Stimulated activated memory B cell treated with anti-CD40 and anti-IgM and Interleukin-4, amounts not matched to agents 10 μg/mL and 1 μg/mL and 100 μg/mL, for 72 hours (primary cell): ENCODE results near the gene UGT1A10.

ENCODE experiments used
- ATAC-seq: fragments of 150-1000 bp; cut with Tn5 transposase; 2 replicates; pipeline ENCODE4 v1.10.0; 2021
- H3K27ac Mint-ChIP-seq: one replicate; pipeline ENCODE4 v1.8.0; 2022; ENCODE audit warnings: mild to moderate bottlenecking, mixed read lengths
- H3K27me3 Mint-ChIP-seq: one replicate; pipeline ENCODE4 v1.8.0; 2022; ENCODE audit warnings: mixed read lengths
- H3K36me3 Mint-ChIP-seq: one replicate; pipeline ENCODE4 v1.8.0; 2022; ENCODE audit warnings: mixed read lengths
- H3K4me1 Mint-ChIP-seq: one replicate; pipeline ENCODE4 v1.8.0; 2022; ENCODE audit warnings: mixed read lengths
- H3K4me3 Mint-ChIP-seq: one replicate; pipeline ENCODE4 v1.8.0; 2022; ENCODE audit warnings: mild to moderate bottlenecking, moderate library complexity, mixed read lengths
- H3K9me3 Mint-ChIP-seq: one replicate; pipeline ENCODE4 v1.8.0; 2022; ENCODE audit warnings: mixed read lengths

UGT1A10 gene

DNA sequence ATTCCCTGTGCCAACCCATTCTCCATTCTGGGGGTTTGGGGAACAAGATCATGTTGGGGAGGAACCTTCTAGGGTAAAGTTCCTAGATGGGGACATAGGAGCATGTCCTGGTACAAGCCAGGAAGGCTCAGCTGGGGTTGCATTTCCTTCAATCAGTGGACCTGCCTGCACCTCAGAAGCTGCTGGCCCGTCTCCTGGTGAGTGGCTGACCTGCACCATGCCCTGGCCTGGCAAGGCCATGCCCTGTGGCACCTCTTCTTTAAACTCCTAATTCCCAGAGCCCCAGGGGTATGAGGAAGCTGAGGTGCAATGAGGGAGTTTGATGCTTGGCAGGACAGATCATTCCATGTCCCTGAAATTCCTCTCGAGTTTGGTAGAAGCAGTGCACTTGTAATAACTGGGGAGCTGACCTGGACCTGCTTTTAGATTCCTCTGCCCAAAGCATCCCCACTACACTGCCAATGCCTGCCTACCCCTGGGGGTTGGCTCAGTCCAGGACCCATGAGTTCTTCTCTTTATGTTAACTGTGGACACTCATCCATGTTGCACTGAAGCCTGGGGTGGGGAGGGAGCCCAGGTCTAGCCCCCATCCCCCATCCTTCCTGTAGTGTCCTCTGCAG lies 167.2 kb downstream of the UGT1A10 start:
- peaks cover 33% of the 10 kb centered on the region for H3K27me3 Mint-ChIP-seq
- peaks cover 6% of the 10 kb centered on the region for H3K4me1 Mint-ChIP-seq
- H3K36me3 Mint-ChIP-seq: no peaks in the 10 kb centered on the region
- H3K9me3 Mint-ChIP-seq: peaks cover 4% of the 10 kb centered on the region
- ATAC-seq: no peak
- no peak overlapping the region for H3K4me3 Mint-ChIP-seq
- H3K27ac Mint-ChIP-seq: no peak overlapping the region

DNA sequence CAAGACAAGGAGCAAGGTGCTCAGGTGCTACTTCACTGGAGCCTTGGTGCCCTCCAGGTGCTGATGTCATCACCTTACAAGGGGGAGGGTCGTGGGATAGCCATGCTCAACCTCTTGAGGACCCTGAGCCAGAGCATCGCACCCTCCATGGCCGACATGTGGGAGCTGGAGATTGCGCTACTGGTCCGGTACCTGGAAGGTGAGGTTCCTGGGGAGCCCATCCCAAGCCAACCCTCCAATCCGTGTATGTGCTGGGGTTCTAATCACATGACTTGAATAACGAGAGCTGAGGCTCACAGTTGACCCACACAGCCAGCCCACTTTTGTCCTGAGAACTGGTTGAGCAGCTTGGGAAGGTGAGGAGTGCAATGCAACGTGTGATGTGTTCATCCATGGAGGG lies 167.7 kb downstream of the UGT1A10 start:
- Mint-ChIP-seq H3K9me3 (peaks cover 4% of the 10 kb centered on the region), H3K4me1 (peaks cover 6% of the 10 kb centered on the region), H3K27me3 (peaks cover 34% of the 10 kb centered on the region), H3K4me3 (no peak overlapping the region), H3K27ac (no peak overlapping the region), H3K36me3 (no peaks in the 10 kb centered on the region)
- no peak for ATAC-seq

DNA sequence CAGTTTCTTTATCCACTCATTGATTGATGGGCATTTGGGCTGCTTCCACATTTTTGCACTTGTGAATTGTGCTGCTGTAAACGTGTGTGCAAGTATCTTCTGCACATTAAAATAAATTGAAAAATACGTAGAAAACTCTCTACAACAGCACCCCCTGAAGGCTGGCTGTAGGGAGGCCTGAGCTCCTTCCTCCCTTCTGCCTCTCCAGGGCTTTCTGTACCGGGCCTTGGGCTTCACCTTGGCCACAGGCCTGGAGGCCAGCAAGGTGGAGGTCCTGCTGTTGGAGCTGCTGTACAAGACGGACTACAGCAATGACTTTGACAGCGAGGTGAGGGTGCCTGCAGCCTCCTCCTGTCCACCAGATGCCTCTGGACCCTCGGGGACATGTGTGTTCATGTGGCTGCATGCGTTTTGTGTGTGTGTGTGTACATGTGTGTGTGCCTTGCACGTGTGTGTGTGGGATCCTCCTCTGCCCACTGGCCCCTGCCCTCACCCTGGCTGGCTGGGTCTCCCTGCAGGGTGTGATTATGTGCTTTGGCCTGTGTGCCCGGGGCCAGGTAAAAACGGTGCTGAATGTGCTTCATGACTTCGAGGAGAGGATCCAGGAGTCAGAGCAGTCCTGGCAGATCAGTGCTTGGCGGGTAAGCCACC lies 171.1 kb downstream of the UGT1A10 start:
- no peak for ATAC-seq
- Mint-ChIP-seq H3K27me3 (peaks cover 62% of the 10 kb centered on the region), H3K36me3 (no peaks in the 10 kb centered on the region), H3K27ac (no peak overlapping the region), H3K9me3 (no peaks in the 10 kb centered on the region), H3K4me3 (no peak overlapping the region), H3K4me1 (no peaks in the 10 kb centered on the region)

DNA sequence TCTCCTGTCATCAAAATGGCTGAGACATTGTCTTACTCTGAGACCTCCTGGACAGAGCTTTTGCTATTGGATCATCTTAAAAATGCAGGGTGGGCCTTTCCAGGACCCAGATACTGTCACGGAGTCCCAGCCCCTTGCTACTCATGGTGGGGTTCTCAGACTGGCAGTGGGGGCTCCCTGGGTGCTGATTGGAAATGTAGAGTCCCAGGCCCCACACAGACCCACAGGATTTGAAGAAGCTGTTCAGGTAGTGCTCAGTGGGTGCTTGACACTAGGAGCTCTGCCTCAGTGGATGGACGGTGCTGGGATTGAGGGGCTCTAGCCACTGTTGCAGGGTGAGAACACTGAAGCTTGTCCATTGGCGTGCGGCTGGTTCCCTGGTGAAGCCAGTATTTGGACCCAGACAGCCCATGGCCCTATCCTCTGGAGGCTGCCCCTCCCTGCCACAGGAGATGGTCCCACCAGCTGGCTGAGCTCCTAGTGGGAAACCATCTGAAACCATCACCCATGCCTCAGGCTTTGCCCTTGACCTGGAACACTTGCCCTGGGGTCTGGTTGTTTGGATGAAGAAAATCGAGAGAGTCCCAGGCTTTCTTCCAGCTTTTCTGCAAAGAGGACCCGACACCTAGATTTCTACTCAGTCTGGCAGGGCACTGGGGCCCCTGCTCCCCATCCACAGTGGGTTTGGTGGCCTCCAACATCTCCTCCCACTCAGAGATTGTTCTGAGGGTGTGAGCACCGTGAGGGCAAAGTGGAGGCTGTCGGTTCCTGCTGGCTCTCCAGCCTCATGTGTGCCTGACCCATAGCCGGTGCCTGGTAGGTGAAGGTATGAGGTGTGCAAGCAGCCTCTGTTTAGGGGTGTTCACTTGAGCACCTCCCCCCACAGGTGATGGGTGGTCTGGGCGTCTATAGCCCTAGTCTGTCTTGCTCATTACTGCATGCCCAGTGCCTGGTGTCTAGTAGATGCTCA lies 172.0 kb downstream of the UGT1A10 start:
- Mint-ChIP-seq H3K36me3 (no peaks in the 10 kb centered on the region), H3K4me1 (no peaks in the 10 kb centered on the region), H3K27ac (no peak overlapping the region), H3K4me3 (no peak overlapping the region), H3K27me3 (peaks cover 53% of the 10 kb centered on the region), H3K9me3 (no peaks in the 10 kb centered on the region)
- no peak for ATAC-seq

DNA sequence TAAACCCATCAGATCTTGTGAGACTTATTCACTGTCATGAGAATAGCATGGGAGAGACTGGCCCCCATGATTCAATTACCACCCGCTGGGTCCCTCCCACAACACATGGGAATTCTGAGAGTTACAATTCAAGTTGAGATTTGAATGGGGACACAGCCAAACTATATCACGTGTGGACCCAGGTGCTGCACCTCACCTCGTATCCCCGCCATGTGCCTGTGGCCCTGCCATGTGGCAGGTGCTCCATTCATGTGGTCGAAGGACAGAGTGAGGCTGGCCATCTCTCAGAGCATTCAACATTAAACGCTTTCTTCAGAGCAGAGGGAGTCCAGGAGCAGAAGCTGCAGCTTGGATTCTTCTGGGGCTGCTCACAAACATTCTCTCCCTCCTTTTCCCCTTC lies 174.1 kb downstream of the UGT1A10 start:
- Mint-ChIP-seq H3K4me3 (no peak overlapping the region), H3K36me3 (no peaks in the 10 kb centered on the region), H3K4me1 (no peaks in the 10 kb centered on the region), H3K9me3 (no peaks in the 10 kb centered on the region), H3K27me3 (peaks cover 35% of the 10 kb centered on the region), H3K27ac (no peak overlapping the region)
- no peak for ATAC-seq

DNA sequence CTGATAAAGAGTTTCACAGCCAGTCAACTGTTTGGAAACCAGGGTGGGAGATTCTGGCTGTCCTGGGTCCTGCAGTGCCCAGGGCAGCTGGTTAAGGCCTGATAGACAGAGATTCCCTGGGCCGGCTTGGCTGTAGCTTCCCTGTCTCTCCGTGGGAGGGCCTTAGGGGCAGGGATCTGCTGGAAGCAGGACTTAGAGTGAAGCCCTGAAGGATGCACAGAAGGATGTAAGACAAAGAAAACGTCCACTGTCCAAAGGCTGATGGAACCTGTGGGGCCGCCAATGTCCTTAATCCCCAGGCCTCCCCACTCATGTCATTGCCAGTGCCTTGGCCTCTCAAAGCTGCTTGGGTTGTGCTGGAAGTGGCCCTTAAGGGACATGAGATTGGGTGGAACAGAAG lies 174.8 kb downstream of the UGT1A10 start:
- no peak for ATAC-seq
- H3K27me3 Mint-ChIP-seq: peaks cover 35% of the 10 kb centered on the region
- H3K36me3 Mint-ChIP-seq: no peaks in the 10 kb centered on the region
- H3K27ac Mint-ChIP-seq: no peak overlapping the region
- no peaks in the 10 kb centered on the region for H3K9me3 Mint-ChIP-seq
- H3K4me1 Mint-ChIP-seq: no peaks in the 10 kb centered on the region
- no peak overlapping the region for H3K4me3 Mint-ChIP-seq

DNA sequence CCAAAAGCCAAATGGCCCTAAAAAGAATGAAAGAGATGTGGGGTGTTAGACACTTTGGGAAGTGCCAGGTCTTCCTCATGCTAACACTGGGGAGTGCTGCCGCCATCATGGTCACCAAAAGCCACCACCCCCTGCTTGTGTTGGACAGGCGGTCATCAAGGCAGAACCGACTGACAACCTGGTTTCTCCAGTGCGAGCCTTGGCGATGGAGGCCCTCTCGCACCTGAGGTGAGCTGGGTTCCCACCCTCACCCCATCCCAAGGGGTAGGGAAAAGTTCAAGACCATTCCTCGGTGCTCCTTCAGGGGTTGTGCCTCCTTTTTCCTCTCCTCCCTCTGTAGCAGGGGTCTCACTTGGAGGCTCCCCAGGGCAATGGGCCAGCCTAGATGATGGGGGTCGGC lies 175.5 kb downstream of the UGT1A10 start:
- Mint-ChIP-seq H3K4me3 (no peak overlapping the region), H3K36me3 (no peaks in the 10 kb centered on the region), H3K9me3 (no peaks in the 10 kb centered on the region), H3K4me1 (no peaks in the 10 kb centered on the region), H3K27ac (no peak overlapping the region), H3K27me3 (peaks cover 35% of the 10 kb centered on the region)
- ATAC-seq: no peak

DNA sequence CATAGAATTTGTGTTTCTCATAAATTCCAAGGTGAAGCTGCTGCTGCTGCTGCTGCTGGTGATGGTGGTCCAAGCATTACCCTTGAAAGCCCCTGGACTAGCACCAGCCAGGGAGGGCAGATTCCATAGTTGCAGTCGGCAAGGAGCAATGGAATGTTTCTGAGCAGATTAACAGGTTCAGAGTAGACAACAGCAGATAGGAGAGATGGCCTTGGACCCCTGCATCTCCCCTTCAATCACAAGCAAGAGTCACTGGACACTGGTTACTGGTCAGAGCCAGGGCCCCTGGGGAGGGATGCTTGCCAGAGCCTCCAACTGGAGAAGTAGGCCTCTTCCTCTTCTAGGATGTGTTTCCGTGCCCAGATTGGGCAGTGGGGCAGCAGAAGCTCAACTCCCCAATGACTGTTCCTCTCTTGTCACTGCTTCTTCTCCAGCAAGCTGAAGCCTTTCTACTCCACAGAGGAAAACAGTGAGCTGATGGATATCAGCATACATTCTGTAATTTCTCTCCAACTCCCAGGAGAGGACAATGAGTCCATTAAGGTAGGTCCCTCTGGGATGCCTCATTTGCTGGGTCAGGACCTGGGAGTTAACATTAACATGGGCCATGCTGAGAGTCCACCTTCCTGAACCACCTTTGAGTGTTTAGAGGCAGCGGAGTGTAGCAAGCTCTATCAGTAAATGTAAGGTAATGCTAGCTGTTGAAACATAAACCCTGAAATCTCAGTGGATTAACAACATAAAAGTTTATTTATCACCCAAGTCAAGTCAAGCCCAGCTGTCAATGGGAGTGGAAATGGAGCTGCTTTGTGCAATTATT lies 177.2 kb downstream of the UGT1A10 start:
- ATAC-seq: no peak
- Mint-ChIP-seq H3K9me3 (no peaks in the 10 kb centered on the region), H3K27ac (no peak overlapping the region), H3K36me3 (no peaks in the 10 kb centered on the region), H3K27me3 (peaks cover 52% of the 10 kb centered on the region), H3K4me3 (no peak overlapping the region), H3K4me1 (no peaks in the 10 kb centered on the region)

DNA sequence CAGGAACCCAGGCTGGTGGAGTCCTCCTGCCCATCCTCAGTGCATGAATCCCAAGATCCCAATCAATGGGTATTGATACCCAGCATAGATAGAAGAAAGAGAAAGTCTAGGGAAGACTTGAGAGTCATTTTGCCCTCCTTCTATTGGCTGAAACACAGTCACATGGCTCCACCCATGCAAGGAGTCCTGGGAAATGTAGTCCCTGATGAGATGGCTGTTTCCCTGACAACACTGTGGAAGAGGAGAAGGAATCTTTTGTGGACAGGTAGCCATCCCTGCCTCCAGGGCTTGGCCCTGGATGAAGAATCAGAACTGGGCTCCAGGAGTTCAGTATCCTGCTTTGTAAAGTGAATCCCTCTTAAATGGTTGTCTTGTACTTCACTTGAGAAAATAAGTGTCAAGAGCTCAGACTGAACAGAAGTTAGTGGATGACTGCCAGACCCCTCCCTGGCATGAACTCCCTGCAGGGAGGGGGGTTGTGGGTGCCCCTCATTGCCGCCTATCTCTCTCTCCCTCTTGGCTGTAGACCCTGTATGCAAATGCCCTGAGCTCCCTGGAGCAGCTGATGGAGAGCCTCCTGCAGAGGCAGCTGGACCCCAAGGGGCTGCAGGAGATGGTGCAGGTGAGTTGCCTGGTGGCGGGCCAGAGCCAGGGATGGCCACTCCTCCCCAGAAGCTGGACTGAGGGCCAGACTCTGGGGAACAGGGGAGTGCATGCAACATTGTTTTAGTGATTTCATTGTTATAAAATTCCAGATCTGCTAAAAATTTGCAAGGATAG lies 178.0 kb downstream of the UGT1A10 start:
- H3K27ac Mint-ChIP-seq: no peak overlapping the region
- peaks cover 51% of the 10 kb centered on the region for H3K27me3 Mint-ChIP-seq
- H3K9me3 Mint-ChIP-seq: no peaks in the 10 kb centered on the region
- no peaks in the 10 kb centered on the region for H3K4me1 Mint-ChIP-seq
- ATAC-seq: no peak
- H3K4me3 Mint-ChIP-seq: no peak overlapping the region
- H3K36me3 Mint-ChIP-seq: no peaks in the 10 kb centered on the region

DNA sequence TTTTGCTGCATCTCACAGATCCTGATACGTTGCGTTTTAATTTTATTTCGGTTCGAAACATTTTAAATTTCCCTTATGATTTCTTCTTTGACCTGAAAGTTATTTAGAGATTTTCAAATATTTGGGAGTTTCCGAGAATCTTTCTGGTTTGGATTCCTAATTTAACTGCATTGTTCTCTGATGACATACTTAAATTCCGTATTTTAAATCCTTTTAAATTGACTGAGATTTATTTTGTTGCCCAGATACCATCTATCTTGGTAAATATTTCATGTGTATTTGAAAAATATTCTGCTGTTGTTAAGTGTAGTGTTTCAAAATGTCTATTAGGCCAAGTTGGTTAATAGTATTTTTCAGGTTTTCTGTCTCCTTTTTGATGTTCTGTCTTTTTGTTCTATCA lies 179.6 kb downstream of the UGT1A10 start:
- Mint-ChIP-seq H3K27me3 (peaks cover 50% of the 10 kb centered on the region), H3K9me3 (no peaks in the 10 kb centered on the region), H3K4me3 (no peak overlapping the region), H3K4me1 (no peaks in the 10 kb centered on the region), H3K27ac (no peak overlapping the region), H3K36me3 (no peaks in the 10 kb centered on the region)
- ATAC-seq: no peak

DNA sequence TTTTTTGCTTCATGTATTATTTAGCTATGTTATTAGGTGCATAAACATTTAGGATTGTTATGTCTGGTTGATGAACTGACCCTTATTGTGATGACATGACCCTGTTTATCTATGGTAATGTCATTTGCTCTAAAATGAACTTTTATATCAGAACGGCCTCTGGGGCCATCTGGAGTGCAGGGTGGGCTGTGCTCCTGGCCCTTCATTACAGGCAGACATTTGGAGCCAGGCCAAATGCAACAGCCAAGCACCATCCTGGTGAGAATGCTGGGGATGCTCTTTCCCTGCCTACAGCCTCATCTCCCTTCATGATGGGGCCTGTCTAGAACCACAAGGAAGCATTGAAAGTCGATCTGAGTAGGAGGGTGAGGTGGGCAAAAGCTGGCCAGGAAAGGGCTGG lies 180.1 kb downstream of the UGT1A10 start:
- Mint-ChIP-seq H3K36me3 (no peaks in the 10 kb centered on the region), H3K27ac (no peak overlapping the region), H3K27me3 (peaks cover 46% of the 10 kb centered on the region), H3K4me3 (no peak overlapping the region), H3K4me1 (no peaks in the 10 kb centered on the region), H3K9me3 (no peaks in the 10 kb centered on the region)
- ATAC-seq: no peak

DNA sequence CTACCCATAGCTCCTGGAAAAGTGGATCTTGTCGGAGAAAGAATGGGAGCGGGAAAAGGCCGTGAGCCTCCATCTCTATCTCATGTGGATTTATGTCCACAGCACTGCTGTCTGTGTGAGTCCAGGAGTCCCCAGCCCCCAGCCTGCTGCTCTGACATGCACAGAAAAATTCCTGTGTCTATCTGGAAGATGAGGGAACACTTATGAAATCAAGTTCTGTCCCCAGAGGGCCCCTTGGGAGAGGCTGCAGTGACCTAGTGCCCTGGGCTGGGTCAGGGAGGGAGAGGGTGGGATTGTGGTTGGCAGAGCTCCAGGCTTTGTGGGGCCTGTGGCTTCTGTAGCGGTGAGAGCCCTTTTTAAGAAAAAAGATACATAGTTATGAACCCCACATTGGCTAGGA lies 180.5 kb downstream of the UGT1A10 start:
- no peak overlapping the region for H3K4me3 Mint-ChIP-seq
- no peaks in the 10 kb centered on the region for H3K9me3 Mint-ChIP-seq
- no peak for ATAC-seq
- H3K27me3 Mint-ChIP-seq: peaks cover 41% of the 10 kb centered on the region
- no peaks in the 10 kb centered on the region for H3K36me3 Mint-ChIP-seq
- H3K27ac Mint-ChIP-seq: no peak overlapping the region
- no peaks in the 10 kb centered on the region for H3K4me1 Mint-ChIP-seq

DNA sequence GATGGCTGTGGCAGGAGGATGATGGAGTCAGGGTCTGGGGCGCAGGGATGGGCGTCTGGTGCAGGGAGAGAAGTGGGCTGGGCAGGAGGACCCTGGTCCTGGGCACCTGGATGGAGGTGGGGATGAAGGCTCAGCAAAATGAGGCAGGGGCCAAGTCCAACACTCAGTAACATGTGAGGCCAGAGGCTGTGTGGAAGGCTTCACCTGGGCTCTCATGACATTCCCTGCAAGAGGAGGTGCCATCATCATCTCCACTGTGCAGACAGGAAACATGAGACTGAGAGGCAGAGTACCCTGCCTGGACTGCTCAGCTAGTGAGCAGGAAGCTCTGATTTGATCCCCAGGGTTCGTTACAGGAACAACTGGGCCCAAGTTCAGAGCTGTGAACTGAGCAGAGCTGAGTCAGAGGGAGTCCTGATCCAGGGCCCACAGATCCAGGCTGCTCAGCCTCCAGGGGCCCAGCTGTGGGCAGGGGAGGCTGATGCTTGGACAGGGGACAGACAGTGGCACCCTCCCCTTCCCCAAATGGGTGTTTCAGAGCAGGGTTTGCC lies 181.2 kb downstream of the UGT1A10 start:
- H3K27ac Mint-ChIP-seq: no peak overlapping the region
- H3K9me3 Mint-ChIP-seq: no peaks in the 10 kb centered on the region
- no peak for ATAC-seq
- no peaks in the 10 kb centered on the region for H3K4me1 Mint-ChIP-seq
- H3K4me3 Mint-ChIP-seq: no peak overlapping the region
- no peaks in the 10 kb centered on the region for H3K36me3 Mint-ChIP-seq
- peaks cover 39% of the 10 kb centered on the region for H3K27me3 Mint-ChIP-seq

DNA sequence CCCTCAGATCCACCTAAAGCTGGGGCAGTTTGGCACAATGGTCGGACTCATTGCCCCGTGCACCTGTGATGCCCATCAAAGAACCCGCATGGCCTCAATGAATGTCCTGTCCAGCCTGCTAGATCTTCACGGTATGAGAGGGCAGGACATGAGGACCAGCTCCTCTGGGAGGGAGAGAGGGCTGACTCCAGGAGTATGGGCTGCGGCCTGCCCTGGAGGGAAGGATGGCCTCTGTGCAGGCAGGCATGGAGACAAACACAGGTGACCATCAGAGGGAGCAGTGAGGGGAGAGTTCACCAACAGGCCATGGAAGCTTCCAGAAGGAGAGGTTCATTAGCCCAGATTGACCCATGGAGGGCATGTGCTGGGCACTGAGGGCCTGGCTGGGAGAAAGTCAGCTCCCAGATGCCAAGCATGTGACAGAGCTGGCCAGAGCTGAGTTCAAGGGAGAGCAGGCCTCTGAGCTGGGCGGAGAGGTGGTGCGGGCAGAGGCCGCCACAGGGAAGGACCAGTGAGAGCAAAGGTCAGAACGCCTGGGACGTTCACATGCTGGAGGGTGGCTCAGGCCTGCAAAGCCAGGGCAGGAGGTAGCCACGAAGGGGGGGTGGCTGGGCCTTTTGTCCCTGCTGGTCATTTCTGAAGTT lies 181.9 kb downstream of the UGT1A10 start:
- ATAC-seq: no peak
- Mint-ChIP-seq H3K4me1 (no peaks in the 10 kb centered on the region), H3K4me3 (no peak overlapping the region), H3K36me3 (no peaks in the 10 kb centered on the region), H3K27me3 (peaks cover 39% of the 10 kb centered on the region), H3K9me3 (no peaks in the 10 kb centered on the region), H3K27ac (no peak overlapping the region)
